AG04450 (cell line): Measurements from ENCODE around the gene GID4. TPM values are rescaled to one million over a fixed set of nuclear protein-coding genes. Genes with fewer than 3 reads are reported as not detected.

Source experiments
- CTCF ChIA-PET: fragments of 300-600, 350-600 bp; formaldehyde crosslinking; extraction: SDS; loops from one replicate; lab custom pipeline; 2022; ENCODE audit warnings: antibody characterized with exemption, inconsistent platforms; lab: Charles Lee
- POLR2A ChIA-PET: fragments of 350-600 bp; formaldehyde crosslinking; extraction: SDS; loops from one replicate; lab custom pipeline; 2021; ENCODE audit warnings: antibody characterized with exemption, inconsistent platforms; lab: Yijun Ruan, JAX
- DNase-seq: peaks from one replicate; pipeline ENCODE4 v3.0.0-alpha.2; 2011; ENCODE audit warnings: low read depth, low spot score
- H3K27ac ChIP-seq: one replicate; pipeline ENCODE4 v1.5.1; 2012; ENCODE audit warnings: low read depth, low read length, control low read depth
- H3K27me3 ChIP-seq: one replicate; pipeline ENCODE4 v1.6.0; 2012; ENCODE audit warnings: low read length; ENCODE audit not compliant: control insufficient read depth, insufficient read depth
- H3K4me3 ChIP-seq: 2 replicates; pipeline ENCODE4 v1.5.1; 2011; ENCODE audit warnings: mild to moderate bottlenecking, low read depth, low read length, control low read depth
- H3K9me3 ChIP-seq: 2 replicates; pipeline ENCODE4 v1.5.1; 2012; ENCODE audit warnings: low read length; ENCODE audit not compliant: control insufficient read depth, insufficient read depth
- CTCF ChIP-seq: IDR thresholded peaks from 2 replicates; pipeline ENCODE4 v1.5.1; 2011; ENCODE audit warnings: low read depth, low read length, control low read depth, inconsistent platforms
- polyA plus RNA-seq: library from polyadenylated mRNA; depleted of rRNA; stranded (reverse); fragments of >200 nt; gene quantifications from 2 replicates; pipeline ENCODE4 v1.2.3, GENCODE V29; 2011; rRNA removed

The GID4 gene
- polyA plus RNA-seq, 1 experiment = 7.6 TPM

DNA sequence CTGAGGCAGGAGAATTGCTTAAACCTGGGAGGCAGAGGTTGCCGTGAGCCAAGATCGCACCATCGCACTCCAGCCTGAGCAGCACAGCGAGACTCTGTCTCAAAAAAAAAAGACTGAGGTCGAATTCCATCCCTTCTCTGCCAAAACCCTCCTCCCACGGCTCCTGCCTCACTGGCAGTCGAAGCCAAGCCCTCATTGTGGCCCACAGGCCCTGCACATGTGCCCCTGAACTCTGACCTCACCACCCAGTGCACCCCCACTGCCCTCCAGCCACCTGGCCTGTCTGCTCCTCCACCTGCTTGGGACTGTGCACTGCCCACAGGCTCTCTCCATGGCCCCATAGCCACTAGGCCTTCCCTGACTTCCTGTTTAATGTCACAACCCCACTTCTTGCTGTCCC lies 76.3 kb downstream of the GID4 start:
- DNase-seq = no peak
- Histone ChIP-seq H3K27me3 (no peaks in the 10 kb centered on the region), H3K4me3 (no peak overlapping the region), H3K27ac (no peak overlapping the region), H3K9me3 (peaks cover 22% of the 10 kb centered on the region)
- CTCF ChIA-PET = no interaction called here
- POLR2A ChIA-PET = no interaction called here
- TF ChIP-seq CTCF = no peak

- no peak for DNase-seq
- peaks cover 23% of the 10 kb centered on the region for H3K9me3 ChIP-seq
- no peaks in the 10 kb centered on the region for H3K27me3 ChIP-seq
- CTCF ChIA-PET = no interaction called here
- no peak for TF ChIP-seq CTCF
- no peak overlapping the region for H3K4me3 ChIP-seq
- POLR2A ChIA-PET = no interaction called here
- H3K27ac ChIP-seq = no peak overlapping the region
Observed at GRCh38 chr17:18116078-18116477, 76.9 kb downstream of the GID4 start.

DNA sequence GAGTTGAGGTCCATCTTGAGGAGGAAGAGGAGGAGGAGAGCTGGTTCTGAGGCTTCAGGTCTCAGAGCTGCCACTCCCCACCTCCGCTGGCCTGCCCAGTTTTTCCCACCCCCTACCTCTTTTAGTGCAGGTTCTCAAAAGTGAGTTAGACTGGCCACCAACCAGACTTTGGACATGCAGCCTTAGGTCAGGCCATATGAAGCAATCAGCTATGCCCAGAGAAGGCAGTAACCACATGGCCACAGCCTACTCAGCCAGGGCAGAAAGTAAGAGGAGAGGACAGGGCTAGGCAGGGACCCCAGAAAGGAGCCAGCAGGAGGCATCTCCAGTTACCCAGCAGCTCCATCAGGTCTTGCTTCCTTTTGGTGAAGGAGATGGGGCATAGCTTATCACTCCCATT lies 78.3 kb downstream of the GID4 start:
- peaks cover 28% of the 10 kb centered on the region for H3K9me3 ChIP-seq
- H3K27ac ChIP-seq = peak overlapping the region; percentile 11
- H3K4me3 ChIP-seq = no peak overlapping the region
- no peak for TF ChIP-seq CTCF
- ChIA-PET CTCF (interaction anchor here (1.2 kb wide), 1 partner anchor 20 kb away, joined by 3 read pairs; no protein-coding TSS in a partner anchor), POLR2A (interaction anchor here (1.1 kb wide), 1 partner anchor 11 kb away, joined by 3 read pairs; no protein-coding TSS in a partner anchor)
- no peak for DNase-seq
- no peaks in the 10 kb centered on the region for H3K27me3 ChIP-seq

Other genes with a start within 250 kb of the GID4 start
- gene SREBF1, start 202.4 kb upstream of the GID4 start, polyA plus RNA-seq = 13.6 and 13.7 TPM in 2 replicates
- gene TOM1L2, start 67.0 kb upstream of the GID4 start, polyA plus RNA-seq = 24.1 and 25.5 TPM in 2 replicates
- 0.52 and 0.77 TPM in 2 replicates for gene DRC3, start 66.5 kb upstream of the GID4 start, polyA plus RNA-seq
- gene ATPAF2, start 240 bp upstream of the GID4 start, polyA plus RNA-seq = 16.6 and 16.9 TPM in 2 replicates
- 31.5 and 36.0 TPM in 2 replicates for gene DRG2, start 48.5 kb downstream of the GID4 start, polyA plus RNA-seq
- 0.19 and 0.32 TPM in 2 replicates for gene MYO15A, start 69.3 kb downstream of the GID4 start, polyA plus RNA-seq
- 57.6 and 59.9 TPM in 2 replicates for gene ALKBH5, start 144.4 kb downstream of the GID4 start, polyA plus RNA-seq
- 27.1 and 41.9 TPM in 2 replicates for gene LLGL1, start 186.2 kb downstream of the GID4 start, polyA plus RNA-seq
- gene FLII, start 219.3 kb downstream of the GID4 start, polyA plus RNA-seq = 192 and 235 TPM in 2 replicates
- 5.9 and 7.1 TPM in 2 replicates for gene MIEF2, start 221.3 kb downstream of the GID4 start, polyA plus RNA-seq